Uterus (tissue), 4 donors: ENCODE results near the gene RNF41. TPM values are rescaled to one million over a fixed set of nuclear protein-coding genes. Genes with fewer than 3 reads are reported as not detected.
A peak's percentile ranks its signal among the peaks of the same experiment; 100 is the strongest.

Source experiments
- DNase-seq, 2 donors: peaks; one replicate each; pipeline ENCODE4 v3.0.0-alpha.2; 2019 to 2020
- H3K27ac ChIP-seq, 2 donors: fragments of 200-600 bp; sonication (generic); 1 replicate in 1 of 2; 2 replicates in 1 of 2; pipeline ENCODE4 v1.5.1; 2016 to 2018
- H3K27me3 ChIP-seq, 2 donors: fragments of 200-600 bp; sonication (generic); one replicate each; pipeline ENCODE4 v1.5.1; 2018 to 2019; ENCODE audit warnings: control low read depth in 1 of 2
- H3K36me3 ChIP-seq, 2 donors: fragments of 200-600 bp; sonication (generic); one replicate each; pipeline ENCODE4 v1.5.1; 2019; ENCODE audit warnings: control low read depth in 1 of 2
- H3K4me1 ChIP-seq, 2 donors: fragments of 200-600 bp; sonication (generic); one replicate each; pipeline ENCODE4 v1.5.1; 2018 to 2019; ENCODE audit warnings: control low read depth in 1 of 2
- H3K4me3 ChIP-seq, 2 donors: fragments of 200-600 bp; sonication (generic); 1 replicate in 1 of 2; 2 replicates in 1 of 2; pipeline ENCODE4 v1.5.1; 2018 to 2019; ENCODE audit warnings: mild to moderate bottlenecking in 1 of 2
- H3K9me3 ChIP-seq, 2 donors: fragments of 200-600 bp; sonication (generic); one replicate each; pipeline ENCODE4 v1.5.1; 2019; ENCODE audit warnings: control low read depth in 1 of 2
- CTCF ChIP-seq, 4 experiments: fragments of 200-600 bp in 2 of 4; fragments of 450-650 bp in 2 of 4; sonication (generic) in 2 of 4; IDR thresholded peaks; one replicate each; pipeline ENCODE4 v1.5.1; 2016 to 2019; ENCODE audit warnings: antibody characterized with exemption in 4 of 4, mild to moderate bottlenecking in 2 of 4, moderate library complexity in 1 of 4
- POLR2A ChIP-seq, 2 donors: fragments of 450-650 bp; IDR thresholded peaks; one replicate each; pipeline ENCODE4 v1.6.1; 2016; ENCODE audit warnings: antibody characterized with exemption in 2 of 2, mild to moderate bottlenecking in 1 of 2, moderate library complexity in 1 of 2
- intact Hi-C: fragments of 100-400 bp; cut with DNase I; formaldehyde crosslinking; loops from one replicate; pipeline ENCODE4 v1.15.1; 2023; ENCODE audit warnings: low total_unique reads
- total RNA-seq, 4 donors: library from RNA; depleted of rRNA in 3 of 4; stranded (reverse); fragments of >200 nt in 3 of 4; gene quantifications; one replicate each; pipeline versions ENCODE4 v1.1.0 to v1.2.4, GENCODE V29; 2014 to 2023
- donor health status: DM: yes; HTN: yes; CAD: no.

RNF41 gene
- total RNA-seq, 4 donors from 2014 or later = 40.3 to 84.8 (median 58.0) TPM

- no peak for TF ChIP-seq POLR2A (IDR thresholded peaks at IDR 0.05)
- TF ChIP-seq CTCF (IDR thresholded peaks at IDR 0.05) = no peak
- no peak for DNase-seq
- intact Hi-C loops = no loop called here
- Histone ChIP-seq H3K9me3 (no peaks in the 10 kb centered on the region), H3K27ac (no peak overlapping the region), H3K36me3 (no peaks in the 10 kb centered on the region), H3K4me3 (no peak overlapping the region), H3K4me1 (peaks cover 6 to 7% of the 10 kb centered on the region in 2 donors), H3K27me3 (no peaks in the 10 kb centered on the region)
Measured at GRCh38 chr12:56155256-56155845, 66.4 kb downstream of the RNF41 start.

DNA sequence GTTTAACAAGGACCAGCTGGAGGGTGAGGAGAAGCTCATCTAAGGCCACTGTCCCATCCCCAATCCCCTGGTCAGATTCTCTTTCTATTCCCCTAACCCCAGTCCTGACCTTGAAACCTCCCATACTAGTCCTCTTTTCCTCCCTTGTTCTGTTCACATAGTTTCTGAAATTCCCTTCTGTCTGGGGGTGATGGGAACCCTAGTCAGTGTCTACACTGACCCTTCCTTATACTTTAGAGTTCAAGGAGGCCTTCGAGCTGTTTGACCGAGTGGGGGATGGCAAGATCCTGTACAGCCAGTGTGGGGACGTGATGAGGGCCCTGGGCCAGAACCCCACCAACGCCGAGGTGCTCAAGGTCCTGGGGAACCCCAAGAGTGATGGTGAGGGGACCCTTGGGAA lies 66.9 kb downstream of the RNF41 start:
- Histone ChIP-seq H3K9me3 (no peaks in the 10 kb centered on the region), H3K36me3 (no peaks in the 10 kb centered on the region), H3K27ac (no peak overlapping the region), H3K4me1 (peaks cover 6 to 7% of the 10 kb centered on the region in 2 donors), H3K4me3 (no peak overlapping the region), H3K27me3 (no peaks in the 10 kb centered on the region)
- intact Hi-C loops = no loop called here
- TF ChIP-seq CTCF (IDR thresholded peaks at IDR 0.05) (no peak), POLR2A (IDR thresholded peaks at IDR 0.05) (no peak)
- DNase-seq = no peak

GRCh38 chr12:56154246-56154771 lies 67.4 kb downstream of the RNF41 start:
- no peak overlapping the region for H3K4me3 ChIP-seq
- peaks cover 6 to 7% of the 10 kb centered on the region in 2 donors for H3K4me1 ChIP-seq
- H3K27me3 ChIP-seq = no peaks in the 10 kb centered on the region
- TF ChIP-seq CTCF (IDR thresholded peaks at IDR 0.05) (no peak), POLR2A (IDR thresholded peaks at IDR 0.05) (no peak)
- no peak for DNase-seq
- H3K9me3 ChIP-seq = no peaks in the 10 kb centered on the region
- no peak overlapping the region for H3K27ac ChIP-seq
- no peaks in the 10 kb centered on the region for H3K36me3 ChIP-seq
- intact Hi-C loops = no loop called here

DNA sequence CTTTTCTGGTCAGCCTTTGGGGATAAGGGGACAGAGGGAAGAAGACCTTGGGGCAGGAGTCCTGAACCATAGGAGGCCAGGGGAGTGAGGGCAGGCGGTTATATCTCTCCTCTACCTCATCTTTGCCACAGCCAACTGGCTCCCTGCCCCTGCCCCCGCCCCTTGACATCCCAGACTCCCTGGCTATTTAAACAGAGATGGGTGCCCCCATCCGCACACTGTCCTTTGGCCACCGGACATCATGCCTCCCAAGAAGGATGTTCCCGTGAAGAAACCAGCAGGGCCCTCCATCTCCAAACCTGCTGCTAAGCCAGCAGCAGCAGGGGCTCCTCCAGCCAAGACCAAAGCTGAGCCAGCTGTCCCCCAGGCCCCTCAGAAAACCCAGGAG lies 68.0 kb downstream of the RNF41 start:
- no peak for DNase-seq
- no peaks in the 10 kb centered on the region for H3K27me3 ChIP-seq
- peaks cover 6 to 7% of the 10 kb centered on the region in 2 donors for H3K4me1 ChIP-seq
- intact Hi-C loops = no loop called here
- no peak overlapping the region for H3K4me3 ChIP-seq
- H3K27ac ChIP-seq = peak overlapping the region; percentile 20 to 90
- no peaks in the 10 kb centered on the region for H3K9me3 ChIP-seq
- no peaks in the 10 kb centered on the region for H3K36me3 ChIP-seq
- no peak for TF ChIP-seq CTCF (IDR thresholded peaks at IDR 0.05)
- no peak for TF ChIP-seq POLR2A (IDR thresholded peaks at IDR 0.05)

GRCh38 chr12:56152756-56153677 lies 68.7 kb downstream of the RNF41 start:
- H3K36me3 ChIP-seq = no peaks in the 10 kb centered on the region
- no peaks in the 10 kb centered on the region for H3K27me3 ChIP-seq
- H3K9me3 ChIP-seq = no peaks in the 10 kb centered on the region
- DNase-seq = no peak
- H3K4me1 ChIP-seq = peaks cover 6 to 7% of the 10 kb centered on the region in 2 donors
- TF ChIP-seq POLR2A (IDR thresholded peaks at IDR 0.05) = no peak
- no peak for TF ChIP-seq CTCF (IDR thresholded peaks at IDR 0.05)
- intact Hi-C loops = no loop called here
- H3K27ac ChIP-seq = peak overlapping the region; percentile 90 to 91
- H3K4me3 ChIP-seq = peak overlapping the region; percentile 59 to 60
